Nephron progenitor cell (in vitro differentiated cells): ENCODE results near the gene TSPEAR.

Source experiments
- DNase-seq: peaks from one replicate; pipeline ENCODE4 v3.0.0; 2021
- H3K27ac Mint-ChIP-seq: 2 replicates; pipeline ENCODE4 v1.8.0; 2021; ENCODE audit warnings: mild to moderate bottlenecking, moderate library complexity, mixed read lengths
- H3K27me3 Mint-ChIP-seq: 2 replicates; pipeline ENCODE4 v1.8.0; 2021; ENCODE audit warnings: mild to moderate bottlenecking, low read depth, mixed read lengths; ENCODE audit not compliant: poor library complexity
- H3K36me3 Mint-ChIP-seq: 2 replicates; pipeline ENCODE4 v1.8.0; 2021; ENCODE audit warnings: low read depth, mixed read lengths
- H3K4me1 Mint-ChIP-seq: 2 replicates; pipeline ENCODE4 v1.8.0; 2021; ENCODE audit warnings: mixed read lengths
- H3K4me3 Mint-ChIP-seq: 2 replicates; pipeline ENCODE4 v1.8.0; 2021; ENCODE audit warnings: mild to moderate bottlenecking, moderate library complexity, mixed read lengths
- H3K9me3 Mint-ChIP-seq: 2 replicates; pipeline ENCODE4 v1.8.0; 2021; ENCODE audit warnings: mild to moderate bottlenecking, moderate library complexity, mixed read lengths
- CTCF ChIP-seq: fragments of 200-600 bp; sonication (generic); IDR thresholded peaks from 2 replicates; pipeline ENCODE4 v1.5.0; 2021; ENCODE audit warnings: antibody characterized with exemption

TSPEAR gene

DNA sequence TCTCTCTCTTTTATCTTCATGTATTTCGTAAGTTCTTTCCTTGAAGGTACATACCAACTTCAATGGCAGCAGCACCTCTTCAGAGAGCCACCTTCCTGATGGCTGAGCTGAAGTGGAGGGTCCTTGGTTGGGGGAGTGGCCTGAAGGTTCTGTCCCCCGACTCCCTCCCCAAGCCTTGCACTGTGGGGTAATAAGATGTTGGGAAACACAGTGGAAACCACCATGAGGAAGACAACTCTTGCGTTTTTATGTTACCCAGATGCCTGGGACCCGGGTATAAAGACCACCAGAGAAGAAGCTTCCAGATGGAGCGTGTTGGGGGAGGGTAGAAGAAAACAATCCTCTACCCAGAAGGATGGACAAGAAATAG lies 52.8 kb downstream of the TSPEAR start:
- H3K27me3 Mint-ChIP-seq, result peaks cover 13% of the 10 kb centered on the region
- peaks cover 25% of the 10 kb centered on the region for H3K4me1 Mint-ChIP-seq
- H3K27ac Mint-ChIP-seq, result no peak overlapping the region
- H3K36me3 Mint-ChIP-seq, result peaks cover 7% of the 10 kb centered on the region
- H3K4me3 Mint-ChIP-seq, result no peak overlapping the region
- no peak for TF ChIP-seq CTCF
- H3K9me3 Mint-ChIP-seq, result peaks cover 62% of the 10 kb centered on the region
- DNase-seq, result no peak

- Mint-ChIP-seq H3K27ac (no peak within 1 kb of the TSS), H3K9me3 (peaks cover 66% of the 10 kb centered on the region), H3K4me3 (no peak within 1 kb of the TSS), H3K36me3 (peaks cover 7% of the 10 kb centered on the region), H3K27me3 (peaks cover 15% of the 10 kb centered on the region), H3K4me1 (peaks cover 25% of the 10 kb centered on the region)
- no peak for DNase-seq
- no peak for TF ChIP-seq CTCF
Observed at GRCh38 chr21:44657635-44658540, 53.5 kb downstream of the TSPEAR start, which contains the start of gene KRTAP12-3. Gene KRTAP12-3, plus strand, starts transcription at chr21:44657932. Its CDS starts 48 bp downstream, at chr21:44657980.

DNA sequence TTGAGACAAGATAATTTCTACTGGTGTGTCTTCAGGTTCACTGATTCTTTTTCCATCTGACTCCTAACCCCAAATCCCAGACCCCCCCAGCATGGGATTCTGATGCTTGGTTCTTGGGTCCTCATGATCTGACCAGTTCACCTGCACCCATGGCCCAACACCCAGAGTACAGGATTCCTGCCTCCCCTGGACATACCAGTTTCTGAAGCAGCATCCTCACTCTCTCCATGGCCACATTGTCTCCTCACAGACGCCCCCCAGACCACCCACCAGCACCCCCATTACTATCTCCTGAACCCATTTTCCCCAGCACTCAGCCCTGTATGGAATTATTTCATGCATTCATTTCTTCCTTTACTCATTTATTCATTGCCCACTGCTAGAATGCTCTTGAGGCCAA lies 54.5 kb downstream of the TSPEAR start:
- Mint-ChIP-seq H3K27me3 (peaks cover 15% of the 10 kb centered on the region), H3K4me3 (no peak overlapping the region), H3K36me3 (peaks cover 7% of the 10 kb centered on the region), H3K4me1 (peaks cover 25% of the 10 kb centered on the region), H3K27ac (no peak overlapping the region), H3K9me3 (peaks cover 60% of the 10 kb centered on the region)
- TF ChIP-seq CTCF, result no peak
- no peak for DNase-seq

GRCh38 chr21:44654576-44655175 lies 56.7 kb downstream of the TSPEAR start, which contains the start of gene KRTAP12-4:
Gene KRTAP12-4, minus strand, starts transcription at chr21:44654659. Its CDS starts 45 bp downstream, at chr21:44654614.
- TF ChIP-seq CTCF, result no peak
- H3K36me3 Mint-ChIP-seq, result peaks cover 7% of the 10 kb centered on the region
- H3K27me3 Mint-ChIP-seq, result peaks cover 12% of the 10 kb centered on the region
- DNase-seq, result no peak
- no peak within 1 kb of the TSS for H3K4me3 Mint-ChIP-seq
- H3K27ac Mint-ChIP-seq, result no peak within 1 kb of the TSS
- H3K4me1 Mint-ChIP-seq, result peaks cover 16% of the 10 kb centered on the region
- peaks cover 43% of the 10 kb centered on the region for H3K9me3 Mint-ChIP-seq

- Mint-ChIP-seq H3K9me3 (peaks cover 43% of the 10 kb centered on the region), H3K4me1 (peaks cover 8% of the 10 kb centered on the region), H3K4me3 (no peak overlapping the region), H3K36me3 (peaks cover 7% of the 10 kb centered on the region), H3K27me3 (peaks cover 12% of the 10 kb centered on the region), H3K27ac (no peak overlapping the region)
- no peak for DNase-seq
- TF ChIP-seq CTCF, result no peak
Observed at GRCh38 chr21:44653656-44654575, 57.5 kb downstream of the TSPEAR start.
